ENCODE results near the gene USP12.
"Not testable (repeated sequence)": the region's sequence is repeated elsewhere in the genome, so short reads cannot be mapped to it uniquely, and the experiment has no call there.

The USP12 gene

DNA sequence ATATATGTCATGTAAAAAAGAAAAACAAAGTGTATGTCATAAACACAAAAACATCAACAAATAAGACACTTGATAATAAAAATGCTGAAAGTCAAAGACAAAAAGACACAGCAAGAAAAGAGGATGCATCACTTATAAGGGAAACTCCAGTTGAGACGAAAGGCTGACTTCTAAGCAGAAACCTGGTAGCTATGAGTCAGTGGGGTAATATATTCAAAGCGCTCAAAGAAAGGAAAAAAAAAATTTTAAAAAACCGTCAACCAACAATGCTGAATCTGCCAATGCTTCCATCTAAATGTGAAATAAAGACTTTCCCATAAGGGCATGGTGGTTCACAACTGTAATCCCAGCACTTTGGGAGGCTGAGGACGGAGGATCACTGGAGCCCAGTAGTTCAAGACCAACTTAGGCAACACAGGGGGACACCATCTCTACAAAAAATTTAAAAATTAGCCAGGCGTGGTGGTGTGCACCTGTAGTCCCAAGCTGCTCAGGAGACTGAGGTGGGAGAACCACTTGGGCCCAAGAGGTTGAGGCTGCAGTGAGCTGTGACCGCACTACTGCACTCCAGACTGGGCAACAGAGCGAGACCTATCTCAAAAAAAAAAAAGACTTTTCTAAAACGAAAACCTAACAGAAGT lies 24.0 kb downstream of the USP12 start:
- DNase-seq: no peak

DNA sequence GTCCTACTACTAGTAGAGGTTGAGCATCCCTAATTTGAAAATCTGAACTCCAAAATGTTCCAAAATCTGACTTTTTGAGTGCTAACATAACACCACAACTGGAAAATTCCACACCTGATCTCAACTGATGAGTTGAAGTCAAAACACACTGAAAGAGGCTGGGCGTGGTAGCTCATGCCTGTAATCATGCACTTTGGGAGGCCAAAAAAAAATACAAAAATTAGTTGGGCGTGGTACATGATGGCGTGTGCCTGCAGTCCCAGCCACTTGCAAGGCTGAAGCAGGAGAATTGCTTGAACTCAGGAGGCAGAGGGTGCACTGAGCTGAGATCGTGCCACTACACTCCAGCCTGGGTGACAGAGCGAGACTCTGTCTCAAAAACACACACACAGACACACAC lies 29.9 kb downstream of the USP12 start:
- DNase-seq: no peak

DNA sequence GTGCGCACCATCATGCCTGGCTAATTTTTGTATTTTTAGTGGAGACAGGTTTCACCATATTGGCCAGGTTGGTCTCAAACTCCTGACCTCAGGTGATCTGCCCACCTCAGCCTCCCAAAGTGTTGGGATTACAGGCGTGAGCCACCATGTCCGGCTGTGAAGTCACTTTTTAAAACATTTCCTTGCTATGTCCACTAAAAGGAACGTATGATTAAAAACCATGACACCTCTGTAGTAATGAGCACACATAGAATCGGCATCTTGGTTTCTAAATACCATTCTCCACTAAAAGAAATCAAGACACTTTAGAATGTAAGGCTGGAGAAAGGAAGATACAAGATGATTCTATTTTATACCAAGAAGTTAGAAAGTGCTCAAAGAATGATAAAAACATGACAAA lies 30.5 kb downstream of the USP12 start:
- not testable (repeated sequence) for DNase-seq

DNA sequence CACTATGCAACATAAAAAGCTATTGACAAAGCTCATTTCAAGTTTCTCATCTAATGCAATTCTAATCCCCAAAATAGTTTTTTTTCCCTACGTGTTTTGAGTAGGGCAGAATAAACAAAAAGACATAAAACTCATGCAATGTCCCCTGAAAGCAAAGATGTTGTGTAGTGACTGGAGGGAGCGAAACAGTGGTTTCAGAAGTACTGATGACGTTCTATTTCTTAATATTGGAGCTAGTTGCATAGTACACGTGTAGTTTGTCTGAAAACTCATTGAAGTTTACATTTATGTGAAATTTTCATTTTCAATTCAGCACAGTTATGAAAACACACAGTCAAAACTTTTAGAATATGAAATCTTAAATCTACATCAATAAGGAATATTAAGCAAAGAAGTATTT lies 31.6 kb downstream of the USP12 start:
- DNase-seq: no peak

DNA sequence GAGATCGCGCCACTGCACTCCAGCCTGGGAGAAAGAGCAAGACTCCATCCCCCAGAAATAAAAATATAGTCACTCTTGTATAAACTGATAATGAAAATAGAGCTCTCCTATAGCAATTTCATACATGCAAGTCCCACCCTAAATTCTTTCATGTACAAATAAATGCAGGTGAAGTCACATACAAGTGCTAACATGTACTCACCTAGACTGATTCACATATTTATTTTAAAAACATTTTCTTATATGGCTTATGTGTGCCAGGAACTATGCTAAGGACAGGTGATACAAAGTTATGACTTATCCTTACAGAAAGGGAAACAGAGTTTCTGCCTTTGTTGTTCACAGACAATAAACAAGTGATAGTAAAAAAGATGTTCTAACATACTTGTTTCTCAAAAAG lies 32.0 kb downstream of the USP12 start:
- DNase-seq: no peak

DNA sequence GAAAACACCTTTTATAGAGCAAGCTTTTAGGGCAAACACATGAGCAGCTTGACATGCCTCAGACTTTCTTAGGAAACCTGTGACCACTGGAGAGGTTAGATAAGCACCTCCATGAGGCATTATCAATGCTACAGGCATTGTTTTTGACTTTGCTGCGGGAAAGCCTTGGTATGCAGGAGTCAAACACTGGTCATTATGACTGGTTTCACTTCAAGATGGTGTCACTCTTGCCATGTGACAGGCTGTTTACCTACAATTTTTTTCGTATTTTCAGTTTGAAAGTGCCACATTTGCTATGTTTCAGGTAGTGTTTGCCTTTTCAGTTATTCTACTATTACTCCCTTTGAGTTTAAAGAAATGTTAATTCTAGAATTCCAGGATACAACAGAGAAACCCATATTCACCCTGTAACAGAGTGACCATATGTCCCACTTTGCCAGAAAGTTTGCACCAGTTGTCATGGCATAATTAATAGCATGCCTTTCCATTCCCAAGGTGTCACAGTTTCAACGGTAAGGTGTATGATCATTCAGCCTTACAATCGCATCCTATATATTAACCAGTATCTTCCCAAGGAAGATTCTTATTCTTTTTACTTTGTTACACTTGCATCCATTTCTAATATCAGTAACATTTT lies 33.0 kb downstream of the USP12 start:
- no peak for DNase-seq

DNA sequence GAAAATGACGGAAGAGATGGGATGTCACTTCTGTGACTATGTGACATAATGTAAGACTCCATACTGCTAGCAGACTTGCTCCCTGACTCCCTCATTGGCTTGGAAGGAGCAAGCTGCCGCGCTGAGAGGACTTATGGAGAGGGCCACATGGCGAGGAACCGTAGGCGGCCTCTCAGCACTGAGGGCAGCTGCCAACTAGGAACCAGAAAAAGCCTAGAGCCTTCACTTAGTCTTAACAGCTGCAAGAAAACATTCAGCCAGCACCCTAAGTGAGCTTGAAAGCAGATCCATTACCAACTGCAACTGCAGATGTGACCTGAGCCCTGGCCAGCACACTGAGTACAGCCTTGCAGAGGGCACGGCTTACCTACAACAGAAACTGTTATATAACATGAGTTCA lies 33.9 kb downstream of the USP12 start:
- DNase-seq: no peak

DNA sequence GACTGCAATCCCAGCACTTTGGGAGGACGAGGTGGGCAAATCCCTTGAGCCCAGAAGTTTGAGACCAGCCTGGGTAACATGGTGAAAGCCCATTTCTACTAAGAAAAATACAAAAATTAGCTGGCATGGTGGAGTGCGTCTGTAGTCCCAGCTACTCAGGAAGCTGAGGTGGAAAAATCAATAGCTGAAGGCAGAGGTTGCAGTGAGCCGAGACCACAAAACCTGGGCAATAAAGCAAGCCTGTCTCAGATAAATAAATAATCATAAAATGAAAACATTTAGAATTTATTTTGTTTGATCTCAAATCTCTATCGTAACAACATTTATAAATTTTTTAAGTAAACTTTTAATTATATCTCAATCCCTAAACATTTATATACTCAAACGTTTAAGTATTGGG lies 36.6 kb downstream of the USP12 start:
- DNase-seq: no peak

DNA sequence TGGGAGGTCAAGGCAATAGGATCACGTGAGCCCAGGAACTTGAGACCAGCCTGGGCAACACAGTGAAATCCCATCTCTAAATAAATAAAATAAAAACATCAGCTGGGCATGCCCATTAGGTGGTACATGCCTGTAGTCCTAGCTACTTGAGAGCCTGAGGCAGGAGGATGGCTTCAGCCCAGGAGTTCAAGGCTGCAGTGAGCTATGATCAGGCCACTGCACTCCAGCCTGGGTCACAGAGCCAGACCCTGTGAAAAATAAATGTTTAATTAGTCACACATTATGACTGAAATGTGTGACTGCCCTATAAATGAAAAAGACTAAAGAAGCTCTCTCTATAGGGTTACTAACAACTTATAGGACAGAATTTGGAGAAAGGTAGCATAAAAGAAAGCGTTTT lies 37.7 kb downstream of the USP12 start:
- DNase-seq: no peak

DNA sequence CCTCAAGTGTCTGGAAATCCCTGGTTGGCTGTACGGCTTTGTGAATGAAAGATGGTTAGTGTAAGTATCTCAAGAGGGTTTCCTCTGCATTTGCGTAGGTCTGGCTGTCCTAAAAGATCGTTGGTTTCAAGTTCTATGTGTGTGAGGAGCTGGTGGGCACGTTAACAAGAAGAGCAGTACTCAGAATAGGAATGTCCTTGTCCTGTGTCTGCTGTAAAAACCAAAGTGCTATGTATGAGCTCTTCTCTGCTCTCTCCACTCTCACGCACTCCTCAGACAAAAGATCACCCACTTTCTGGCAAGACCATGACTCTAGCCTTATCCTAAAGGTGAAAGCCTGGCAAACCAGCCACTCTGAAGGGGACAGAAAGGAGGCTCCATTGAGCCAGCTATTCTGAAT lies 39.1 kb downstream of the USP12 start:
- no peak for DNase-seq

DNA sequence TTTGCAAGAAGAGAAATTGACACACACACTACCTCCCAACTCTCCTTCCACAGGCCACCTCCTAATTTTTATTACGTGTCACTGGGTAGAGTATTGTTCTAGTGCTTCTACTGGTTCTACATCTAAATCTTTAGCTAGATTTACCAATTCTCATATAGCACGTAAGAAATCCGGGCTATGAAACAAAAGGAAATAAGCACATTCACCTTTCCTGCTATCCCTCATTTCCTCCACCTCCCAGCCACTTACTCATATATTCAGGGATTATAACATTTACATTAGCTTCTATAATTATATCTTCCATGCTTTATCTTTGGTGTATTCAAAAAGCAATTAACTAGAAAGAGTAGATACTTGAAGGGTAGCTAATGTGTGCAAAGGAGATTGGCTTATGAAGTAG lies 39.7 kb downstream of the USP12 start:
- no peak for DNase-seq

DNA sequence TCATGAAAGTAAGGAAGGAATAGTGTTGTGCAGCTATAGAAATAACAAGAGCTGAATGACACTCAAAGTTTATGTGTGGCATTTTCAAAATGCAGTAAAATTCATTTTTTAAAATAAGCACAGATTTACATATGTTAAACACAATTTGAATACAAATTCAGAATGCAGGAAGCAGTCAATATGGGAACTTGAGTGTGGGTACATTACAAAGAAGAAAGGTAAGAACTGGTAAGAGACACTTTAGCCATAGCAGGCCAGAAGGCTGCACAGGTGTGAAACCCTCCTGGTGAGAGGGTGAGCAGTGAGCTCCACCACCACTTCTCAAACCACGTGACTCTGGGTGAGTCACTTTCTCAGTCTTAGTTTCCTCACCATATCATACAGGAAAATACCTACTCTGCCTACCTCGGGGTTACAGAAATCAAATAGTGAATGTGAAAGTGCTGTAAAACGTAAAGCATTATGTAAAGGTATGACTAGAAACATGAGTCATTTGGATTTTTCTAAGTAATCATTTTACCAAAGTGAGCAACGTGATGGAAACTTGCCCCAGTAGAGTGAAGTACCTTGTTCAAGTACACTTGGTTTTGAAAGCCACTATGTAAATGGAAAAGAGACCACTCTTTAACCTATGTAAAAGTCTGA lies 40.5 kb downstream of the USP12 start:
- DNase-seq: no peak

DNA sequence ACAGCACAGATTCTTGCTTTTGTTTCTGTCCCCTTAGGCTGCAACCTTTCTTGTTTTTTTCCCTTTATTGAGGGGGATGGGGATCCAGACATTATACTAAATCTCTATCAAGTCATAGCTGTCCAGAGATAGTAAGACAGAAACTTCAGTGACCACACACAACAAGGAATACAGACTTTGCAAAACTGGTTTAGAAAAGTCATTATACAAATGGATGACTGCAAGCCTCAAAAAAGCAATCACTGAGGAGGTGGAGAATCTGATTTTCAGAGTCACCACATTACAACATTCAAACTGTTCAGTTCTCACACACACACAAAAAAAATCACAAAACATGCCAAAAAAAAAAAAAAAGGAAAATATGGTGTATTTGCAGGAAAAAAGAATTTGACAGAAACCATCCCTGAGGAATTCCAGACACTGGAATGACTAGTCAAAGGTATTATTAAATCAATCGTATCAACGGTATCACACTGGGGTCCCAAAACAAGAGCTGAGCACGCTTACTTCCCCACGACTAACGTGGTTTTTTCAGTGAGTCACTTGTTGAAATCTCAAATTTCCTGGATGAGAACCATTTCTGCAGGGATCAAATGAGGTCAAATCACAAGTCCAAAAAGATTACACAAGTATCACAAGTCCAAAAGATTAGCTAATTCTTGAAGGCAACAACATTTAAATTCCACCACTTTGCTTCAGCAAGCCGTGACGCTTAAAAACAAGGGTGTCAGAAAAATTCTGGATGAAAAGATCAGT lies 41.2 kb downstream of the USP12 start:
- no peak for DNase-seq

DNA sequence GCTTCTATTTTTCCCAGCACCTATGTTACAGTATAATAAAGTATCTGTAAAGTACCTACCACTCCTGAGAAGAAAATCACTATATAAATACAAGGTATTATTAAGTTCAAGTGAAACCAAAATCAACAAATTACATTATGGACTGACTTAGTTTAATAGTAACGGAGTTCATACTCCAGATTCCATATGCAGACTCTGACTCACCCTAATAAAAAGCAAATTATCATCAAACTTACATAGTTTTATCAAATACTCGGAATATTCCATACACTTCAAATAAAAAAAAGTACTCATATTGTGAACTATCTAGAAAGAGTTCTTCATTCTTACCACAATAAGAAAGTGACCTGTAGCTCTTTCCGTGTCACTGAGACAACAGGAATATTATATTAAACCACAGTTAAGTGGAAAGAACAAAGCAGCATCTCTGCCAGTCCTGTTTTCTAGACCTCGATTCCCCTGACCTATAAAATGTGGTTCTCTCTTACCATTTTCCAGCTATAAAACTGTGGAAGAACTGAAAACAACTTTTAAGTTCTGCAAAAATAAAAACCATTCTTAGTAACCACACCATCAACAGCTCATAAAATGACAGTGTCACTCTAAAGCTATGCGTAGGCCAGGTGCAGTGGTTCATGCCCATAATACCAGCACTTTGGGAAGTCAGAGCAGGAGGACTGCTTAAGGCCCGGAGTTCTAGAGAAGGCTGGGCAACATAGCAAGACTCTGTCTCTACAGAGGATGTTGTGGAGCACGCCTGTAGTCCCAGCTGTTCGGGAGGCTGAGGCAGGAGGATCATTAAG lies 42.6 kb downstream of the USP12 start:
- DNase-seq: no peak

DNA sequence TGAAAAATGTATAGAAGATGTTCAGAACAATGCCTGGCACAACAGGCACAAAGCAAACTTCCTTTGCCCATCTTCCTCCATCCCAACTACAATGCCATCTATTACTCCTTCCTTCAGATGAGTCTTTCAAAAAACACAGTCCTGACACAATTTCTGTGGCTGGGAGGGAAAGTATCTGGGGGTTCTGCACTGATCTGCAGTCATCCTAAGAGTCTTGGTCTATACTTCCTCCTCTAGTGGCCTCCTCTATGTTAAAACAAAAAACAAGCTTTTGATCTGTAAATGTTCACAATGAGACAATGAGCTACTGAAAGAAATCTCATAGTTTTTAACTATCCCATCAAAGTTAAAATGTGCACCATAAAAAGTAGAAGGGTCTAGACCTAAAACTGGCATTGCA lies 44.8 kb downstream of the USP12 start:
- no peak for DNase-seq

DNA sequence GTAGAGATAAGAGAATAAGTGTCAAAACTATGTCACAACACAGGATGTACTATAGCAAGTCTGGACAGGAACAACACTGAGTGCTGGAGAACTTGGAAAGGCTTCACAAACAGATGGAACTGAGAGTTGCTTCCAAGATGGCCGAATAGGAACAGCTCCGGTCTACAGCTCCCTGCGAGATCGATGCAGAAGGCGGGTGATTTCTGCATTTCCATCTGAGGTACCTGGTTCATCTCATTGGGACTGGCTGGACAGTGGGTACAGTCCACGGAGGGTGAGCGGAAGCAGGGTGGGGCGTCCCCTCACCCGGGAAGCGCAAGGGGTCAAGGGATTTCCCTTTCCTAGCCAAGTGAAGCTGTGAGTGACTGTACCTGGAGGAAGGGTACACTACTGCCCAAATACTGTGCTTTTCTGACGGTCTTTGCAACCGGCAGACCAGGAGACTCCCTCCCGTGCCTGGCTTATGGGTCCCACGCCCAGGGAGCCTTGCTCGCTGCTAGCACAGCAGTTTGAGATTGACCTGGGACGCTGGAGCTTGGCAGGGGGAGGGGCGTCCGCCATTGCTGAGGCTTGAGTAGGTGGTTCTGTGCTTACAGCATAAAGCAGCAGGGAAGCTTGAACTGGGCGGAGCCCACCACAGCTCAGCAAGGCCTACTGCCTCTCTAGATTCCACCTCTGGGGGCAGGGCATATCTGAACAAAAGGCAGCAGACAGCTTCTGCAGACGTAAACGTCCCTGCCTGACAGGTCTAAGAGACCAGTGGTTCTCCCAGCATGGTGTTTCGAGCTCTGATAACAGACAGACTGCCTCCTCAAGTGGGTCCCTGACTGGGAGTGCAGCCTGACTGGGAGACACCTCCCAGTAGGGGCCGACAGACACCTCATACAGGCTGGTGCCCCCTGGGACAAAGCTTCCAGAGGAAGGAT lies 46.0 kb downstream of the USP12 start:
- DNase-seq: peak; percentile 94

DNA sequence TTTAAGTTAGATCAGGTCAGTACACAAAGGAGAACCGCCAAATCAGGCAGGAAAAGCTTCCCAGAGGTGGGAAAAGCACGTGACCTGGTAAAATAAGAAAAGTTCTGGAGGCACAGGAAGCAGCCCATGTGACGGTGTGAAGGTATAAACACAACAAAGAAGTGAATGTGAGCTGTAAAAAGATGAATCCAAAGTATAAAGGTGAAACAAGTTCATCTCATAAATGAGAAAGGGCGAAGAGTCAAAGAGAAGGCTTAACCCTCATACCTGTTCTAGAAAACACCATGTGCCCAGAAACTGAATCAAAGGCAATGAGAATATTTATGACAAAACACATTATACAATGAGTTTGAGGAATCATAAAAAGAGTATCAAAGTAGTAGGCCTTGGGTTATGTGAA lies 47.0 kb downstream of the USP12 start:
- DNase-seq: no peak

DNA sequence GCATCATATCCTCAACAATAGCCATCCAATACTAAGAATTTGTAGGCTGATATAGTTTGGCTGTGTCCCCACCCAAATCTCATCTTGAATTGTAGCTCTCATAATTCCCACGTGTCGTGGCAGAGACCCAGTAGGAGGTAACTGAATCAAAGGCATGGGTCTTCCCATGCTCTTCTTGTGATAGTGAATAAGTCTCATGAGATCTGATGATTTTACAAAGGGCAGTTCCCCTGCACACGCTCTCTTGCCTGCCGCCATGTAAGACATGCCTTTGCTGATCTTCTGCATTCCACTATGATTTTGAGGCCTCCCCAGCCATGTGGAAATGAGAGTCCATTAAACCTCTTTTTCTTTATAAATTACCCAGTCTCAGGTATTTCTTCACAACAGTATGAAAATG lies 48.2 kb downstream of the USP12 start:
- not testable (repeated sequence) for DNase-seq

DNA sequence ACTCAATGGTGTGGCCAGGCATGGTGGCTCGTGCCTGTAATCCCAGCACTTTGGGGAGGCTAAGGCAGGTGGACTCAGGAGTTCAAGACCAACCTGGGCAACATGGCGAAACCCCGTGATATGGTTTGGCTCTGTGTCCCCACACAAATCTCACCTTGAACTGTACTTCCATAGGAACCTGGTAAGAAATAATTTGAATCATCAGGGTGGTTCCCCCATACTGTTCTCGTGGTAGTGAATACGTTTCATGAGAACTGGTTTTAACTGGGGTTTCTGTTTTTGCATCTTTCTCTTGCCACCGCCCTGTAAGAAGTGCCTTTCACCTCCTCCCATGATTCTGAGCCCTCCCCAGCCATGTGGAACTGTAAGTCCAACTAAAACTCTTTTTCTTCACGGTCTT lies 49.6 kb downstream of the USP12 start:
- no peak for DNase-seq

DNA sequence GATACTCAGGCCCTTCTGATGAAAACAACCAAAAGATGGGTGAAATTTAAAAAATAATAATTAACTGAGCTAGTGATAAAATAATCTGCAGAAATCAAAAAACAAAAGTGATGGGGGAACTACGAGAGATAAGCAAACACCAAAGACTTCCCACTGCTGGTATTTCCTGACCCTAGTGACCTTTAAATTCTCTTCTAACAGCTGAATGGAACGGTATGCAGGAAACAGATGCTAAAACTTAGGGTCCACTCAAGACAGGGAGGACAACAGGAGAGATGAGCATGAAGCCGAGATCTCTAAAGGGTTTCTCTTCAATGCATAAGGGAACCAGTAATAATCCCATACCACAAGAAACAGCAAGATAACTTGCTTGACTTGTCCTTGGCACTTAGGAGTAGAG lies 50.8 kb downstream of the USP12 start:
- no peak for DNase-seq

DNA sequence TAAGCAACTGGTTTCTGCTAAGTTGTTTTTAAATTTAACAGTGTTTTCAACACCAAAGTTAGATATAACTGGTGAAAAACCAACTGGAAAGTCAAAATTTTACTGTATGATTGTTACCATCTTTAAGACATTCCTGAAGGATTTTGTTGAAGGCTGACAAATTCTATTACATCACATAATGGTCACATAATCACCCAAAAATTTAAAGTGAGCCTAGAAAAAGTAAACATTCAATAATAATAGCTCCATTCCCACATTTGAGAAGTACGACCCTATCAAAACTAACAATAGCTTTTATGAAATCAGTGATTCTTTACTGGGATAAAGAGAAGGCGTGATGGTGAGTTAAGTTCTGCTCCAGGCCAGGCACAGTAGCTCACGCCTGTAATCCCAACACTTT lies 51.6 kb downstream of the USP12 start:
- no peak for DNase-seq
